ENCODE measurements around the gene ADPGK.

Gene ADPGK

DNA sequence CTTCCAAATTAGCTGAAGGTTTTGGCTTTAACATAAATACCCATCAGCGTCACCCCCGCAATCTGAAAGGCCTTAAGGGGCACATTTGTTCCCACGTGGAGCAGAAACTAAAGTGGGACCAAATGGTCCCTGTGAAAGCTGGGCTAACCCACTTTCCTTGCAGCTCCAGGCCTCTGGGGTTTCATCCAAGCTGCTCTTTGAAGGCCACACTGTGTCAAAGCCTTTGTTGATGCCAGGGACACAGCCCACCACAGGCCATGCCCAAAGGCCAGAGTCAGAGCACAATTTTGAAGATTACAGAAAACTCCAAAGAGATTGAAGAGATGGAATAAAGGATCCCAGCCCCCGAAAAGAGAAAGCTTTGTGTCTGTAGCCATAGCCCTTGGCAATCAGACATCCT lies 2.7 kb upstream of the ADPGK start:
- H3K4me3 ChIP-seq = no peak overlapping the region
- TF ChIP-seq Cebpa-rat (IDR thresholded peaks at IDR 0.05) = no peak
- no peaks in the 10 kb centered on the region for H3K9me3 ChIP-seq (replicated peaks in 1 of 11)
- H3K27me3 ChIP-seq = no peaks in the 10 kb centered on the region
- peaks cover 0 to 11% (median 10%) of the 10 kb centered on the region in 11 experiments; a peak in 19 of 22 replicates for H3K36me3 ChIP-seq
- H4K20me1 ChIP-seq = peaks cover 0 to 17% (median 11%) of the 10 kb centered on the region in 11 experiments; a peak in 11 of 22 replicates
- H3K4me2 ChIP-seq = peak overlapping the region in 6 of 11 experiments; percentile 72 to 89 (median 80); a peak in 10 of 22 replicates
- peak overlapping the region in 8 of 11 experiments; percentile 98 to 100 (median 99); a peak in 13 of 22 replicates for H3K27ac ChIP-seq
- peaks cover 29 to 48% (median 35%) of the 10 kb centered on the region in 10 experiments for H3K4me1 ChIP-seq
- peak overlapping the region in 6 of 11 experiments; percentile 99 to 100 (median 100); a peak in 6 of 22 replicates for H3K9ac ChIP-seq

DNA sequence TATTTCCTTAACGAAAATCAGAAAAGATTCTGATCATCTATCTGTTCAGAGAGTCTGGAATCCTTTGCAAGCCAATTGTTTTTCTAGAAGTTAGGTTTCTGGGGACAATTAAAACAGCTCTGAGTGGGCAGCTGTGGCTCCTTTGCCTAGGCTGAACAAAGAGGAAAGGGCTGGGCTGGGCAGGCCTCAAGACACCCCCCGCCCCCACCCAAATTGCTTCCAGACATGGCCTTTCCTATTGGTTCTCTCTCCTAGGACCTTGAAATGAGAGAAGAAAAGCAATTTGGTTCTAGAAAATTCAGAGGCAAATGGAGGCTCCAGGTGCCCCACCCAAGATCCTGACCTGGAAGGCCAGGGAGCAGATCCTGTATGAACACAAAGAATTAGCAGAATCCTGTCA lies 2.3 kb upstream of the ADPGK start:
- peaks cover 4 to 15% (median 14%) of the 10 kb centered on the region in 11 experiments; a peak in 21 of 22 replicates for H3K36me3 ChIP-seq
- no peaks in the 10 kb centered on the region for H3K9me3 ChIP-seq (replicated peaks in 1 of 11)
- peak overlapping the region in 9 of 11 experiments; percentile 98 to 100 (median 99); a peak in 19 of 22 replicates for H3K27ac ChIP-seq
- H3K4me2 ChIP-seq = peak overlapping the region; percentile 71 to 89 (median 81); a peak in 20 of 22 replicates
- no peak overlapping the region for H3K4me3 ChIP-seq
- peaks cover 0 to 21% (median 15%) of the 10 kb centered on the region in 11 experiments; a peak in 13 of 22 replicates for H4K20me1 ChIP-seq
- H3K9ac ChIP-seq = peak overlapping the region in 10 of 11 experiments; percentile 35 to 100 (median 99); a peak in 14 of 22 replicates
- TF ChIP-seq Cebpa-rat (IDR thresholded peaks at IDR 0.05) = no peak
- H3K4me1 ChIP-seq = peaks cover 31 to 52% (median 39%) of the 10 kb centered on the region in 10 experiments
- no peaks in the 10 kb centered on the region for H3K27me3 ChIP-seq

GRCh38 chr15:72785432-72785831 lies 1.9 kb upstream of the ADPGK start:
- H3K9ac ChIP-seq = peak overlapping the region in 10 of 11 experiments; percentile 37 to 100 (median 99); a peak in 16 of 22 replicates
- H3K27ac ChIP-seq = peak overlapping the region; percentile 98 to 100 (median 99); a peak in 19 of 22 replicates
- H3K27me3 ChIP-seq = no peaks in the 10 kb centered on the region
- no peaks in the 10 kb centered on the region for H3K9me3 ChIP-seq (replicated peaks in 1 of 11)
- H3K4me3 ChIP-seq = no peak overlapping the region
- peak overlapping the region; percentile 71 to 89 (median 81); a peak in 21 of 22 replicates for H3K4me2 ChIP-seq
- H3K4me1 ChIP-seq = peaks cover 31 to 56% (median 44%) of the 10 kb centered on the region in 10 experiments
- peaks cover 8 to 19% (median 18%) of the 10 kb centered on the region in 11 experiments for H3K36me3 ChIP-seq
- no peak for TF ChIP-seq Cebpa-rat (IDR thresholded peaks at IDR 0.05)
- peaks cover 0 to 25% (median 19%) of the 10 kb centered on the region in 11 experiments; a peak in 16 of 22 replicates for H4K20me1 ChIP-seq

DNA sequence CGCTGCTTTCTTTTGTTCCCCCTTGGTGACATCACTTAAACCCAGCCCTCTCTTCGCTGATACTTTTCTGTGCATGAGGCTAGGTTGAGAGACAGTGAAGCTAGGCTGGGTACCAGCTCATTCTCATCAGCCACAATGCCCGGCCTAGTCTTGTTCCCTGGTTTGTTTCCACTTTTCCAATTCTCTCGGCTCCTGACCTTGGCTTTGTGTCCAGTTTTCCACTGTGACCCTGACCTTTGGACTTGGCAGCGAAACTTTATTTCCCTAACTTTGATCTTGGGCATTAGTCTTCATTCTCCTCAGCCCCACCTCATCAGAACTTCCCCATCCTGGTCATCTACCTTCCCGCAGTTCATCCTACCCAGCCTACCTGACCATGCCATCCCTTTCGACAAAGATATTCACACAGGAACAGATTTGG lies 908 bp upstream of the ADPGK start:
- 0 out of 22 replicates have a peak, but pooled peaks of 1 of the 11 experiments have one; percentile 21 for TF ChIP-seq Cebpa-rat (IDR thresholded peaks at IDR 0.05)
- Histone ChIP-seq H3K9ac (peak overlapping the region; percentile 98 to 100 (median 99)), H3K27ac (peak overlapping the region; percentile 98 to 100 (median 99))

DNA sequence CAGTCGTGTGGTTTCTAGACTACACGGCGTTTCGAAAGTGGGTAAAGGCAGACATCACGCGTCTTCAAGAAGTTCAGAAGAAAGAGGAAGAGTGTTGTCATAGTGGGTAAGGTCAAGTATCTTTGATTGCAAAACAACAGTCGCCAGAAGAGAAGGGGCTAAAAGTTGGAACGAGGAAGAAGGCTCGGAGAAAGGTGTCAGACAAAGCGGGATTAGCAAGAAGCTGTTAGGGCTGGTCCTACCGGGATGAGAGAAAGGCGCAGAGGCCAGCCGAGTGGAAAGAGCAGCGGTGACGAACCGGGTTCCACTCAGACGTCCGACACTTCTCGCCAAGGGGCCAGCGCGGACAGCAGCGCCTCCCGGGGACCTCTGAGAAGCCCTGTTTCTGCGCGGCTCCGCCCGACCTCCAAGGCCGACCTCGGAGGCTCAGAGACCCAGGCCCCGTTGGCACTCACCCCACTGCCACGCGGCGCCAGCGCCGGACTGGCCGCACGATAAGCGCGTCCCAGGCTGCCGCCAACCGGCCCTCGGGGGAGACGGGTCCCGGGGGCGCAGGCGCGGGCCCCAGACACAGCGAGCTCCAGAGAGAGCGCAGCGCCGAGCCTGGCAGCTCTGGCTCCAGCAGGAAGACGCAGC lies 436 bp downstream of the ADPGK start:
- H3K9me3 ChIP-seq (replicated peaks in 1 of 11) = no peaks in the 10 kb centered on the region
- peak overlapping the region; percentile 98 to 100 (median 99) for H3K27ac ChIP-seq
- H3K4me2 ChIP-seq = peak overlapping the region; percentile 86 to 97 (median 93)
- TF ChIP-seq Cebpa-rat (IDR thresholded peaks at IDR 0.05) = peak; percentile 70 to 92 (median 83); a peak in 21 of 22 replicates
- peak overlapping the region; percentile 98 to 100 (median 99) for H3K9ac ChIP-seq
- peak overlapping the region; percentile 86 to 100 (median 94) for H3K4me3 ChIP-seq
- peaks cover 31 to 42% (median 41%) of the 10 kb centered on the region in 11 experiments for H3K36me3 ChIP-seq
- peaks cover 31 to 79% (median 50%) of the 10 kb centered on the region in 10 experiments for H3K4me1 ChIP-seq
- H4K20me1 ChIP-seq = peaks cover 3 to 48% (median 42%) of the 10 kb centered on the region in 11 experiments; a peak in 18 of 22 replicates
- H3K27me3 ChIP-seq = no peaks in the 10 kb centered on the region

More for the DNA sequence above, 908 bp upstream of the ADPGK start:
- H3K4me1 ChIP-seq = peaks cover 31 to 66% (median 48%) of the 10 kb centered on the region in 10 experiments
- H3K4me3 ChIP-seq = peak overlapping the region; percentile 86 to 100 (median 94)
- H3K36me3 ChIP-seq = peaks cover 17 to 29% (median 28%) of the 10 kb centered on the region in 11 experiments
- H3K27me3 ChIP-seq = no peaks in the 10 kb centered on the region
- H4K20me1 ChIP-seq = peaks cover 0 to 34% (median 28%) of the 10 kb centered on the region in 11 experiments; a peak in 16 of 22 replicates
- peak overlapping the region; percentile 71 to 89 (median 81) for H3K4me2 ChIP-seq
- no peaks in the 10 kb centered on the region for H3K9me3 ChIP-seq (replicated peaks in 1 of 11)

GRCh38 chr15:72782274-72783003 lies 1.1 kb downstream of the ADPGK start:
- Histone ChIP-seq H3K27ac (peak overlapping the region; percentile 98 to 100 (median 99)), H3K9me3 (replicated peaks in 1 of 11) (no peaks in the 10 kb centered on the region), H3K4me1 (peaks cover 33 to 82% (median 50%) of the 10 kb centered on the region in 10 experiments), H3K4me2 (peak overlapping the region; percentile 86 to 97 (median 93)), H3K27me3 (no peaks in the 10 kb centered on the region), H3K36me3 (peaks cover 38 to 49% (median 48%) of the 10 kb centered on the region in 11 experiments), H3K4me3 (peak overlapping the region; percentile 86 to 100 (median 94)), H4K20me1 (peaks cover 9 to 55% (median 48%) of the 10 kb centered on the region in 11 experiments; a peak in 18 of 22 replicates), H3K9ac (peak overlapping the region; percentile 98 to 100 (median 99))
- no peak for TF ChIP-seq Cebpa-rat (IDR thresholded peaks at IDR 0.05)

GRCh38 chr15:72781631-72782030 lies 1.9 kb downstream of the ADPGK start:
- H3K9ac ChIP-seq = peak overlapping the region; percentile 98 to 100 (median 99); a peak in 21 of 22 replicates
- no peaks in the 10 kb centered on the region for H3K27me3 ChIP-seq
- TF ChIP-seq Cebpa-rat (IDR thresholded peaks at IDR 0.05) = no peak
- H3K27ac ChIP-seq = peak overlapping the region; percentile 98 to 100 (median 99)
- H3K4me1 ChIP-seq = peaks cover 41 to 82% (median 57%) of the 10 kb centered on the region in 10 experiments
- H4K20me1 ChIP-seq = peaks cover 10 to 63% (median 56%) of the 10 kb centered on the region in 11 experiments; a peak in 18 of 22 replicates
- peak overlapping the region; percentile 86 to 97 (median 93) for H3K4me2 ChIP-seq
- no peaks in the 10 kb centered on the region for H3K9me3 ChIP-seq (replicated peaks in 1 of 11)
- peaks cover 46 to 57% (median 56%) of the 10 kb centered on the region in 11 experiments for H3K36me3 ChIP-seq
- peak overlapping the region; percentile 86 to 100 (median 94); a peak in 19 of 20 replicates for H3K4me3 ChIP-seq

DNA sequence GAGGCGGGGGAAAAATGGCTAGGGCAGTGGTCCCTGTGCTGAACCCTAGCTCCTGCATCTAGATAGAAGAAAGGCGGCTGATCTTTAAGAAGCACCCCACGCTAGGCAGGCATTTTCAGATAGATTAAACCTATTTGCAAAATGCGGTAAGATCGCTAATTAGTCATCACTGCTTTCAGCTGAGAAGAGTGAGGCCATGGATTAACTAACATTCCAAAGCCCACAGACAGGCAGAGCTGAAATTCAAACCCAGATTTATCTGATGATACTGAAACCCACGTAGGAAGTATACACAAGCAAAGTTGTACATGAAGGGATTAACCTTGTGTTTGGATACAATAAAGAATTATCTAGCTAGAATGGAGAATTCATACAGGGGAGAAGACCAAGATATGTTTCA lies 4.8 kb downstream of the ADPGK start:
- Histone ChIP-seq H4K20me1 (peaks cover 10 to 91% (median 64%) of the 10 kb centered on the region in 11 experiments; a peak in 18 of 22 replicates), H3K4me2 (peak overlapping the region in 3 of 11 experiments; percentile 82 to 97 (median 97); a peak in 3 of 22 replicates), H3K4me3 (no peak overlapping the region), H3K27ac (no peak overlapping the region), H3K36me3 (peaks cover 57 to 85% (median 78%) of the 10 kb centered on the region in 11 experiments), H3K9ac (no peak overlapping the region), H3K9me3 (replicated peaks in 1 of 11) (no peaks in the 10 kb centered on the region), H3K27me3 (no peaks in the 10 kb centered on the region), H3K4me1 (peaks cover 43 to 85% (median 59%) of the 10 kb centered on the region in 10 experiments)
- no peak for TF ChIP-seq Cebpa-rat (IDR thresholded peaks at IDR 0.05)

Data from BLaER1 treated with 17β-estradiol and CSF1 and Interleukin-3, amounts not matched to agents 10 nM and 100 nM (cell line).